ENCODE data around the gene SV2A.

SV2A gene

DNA sequence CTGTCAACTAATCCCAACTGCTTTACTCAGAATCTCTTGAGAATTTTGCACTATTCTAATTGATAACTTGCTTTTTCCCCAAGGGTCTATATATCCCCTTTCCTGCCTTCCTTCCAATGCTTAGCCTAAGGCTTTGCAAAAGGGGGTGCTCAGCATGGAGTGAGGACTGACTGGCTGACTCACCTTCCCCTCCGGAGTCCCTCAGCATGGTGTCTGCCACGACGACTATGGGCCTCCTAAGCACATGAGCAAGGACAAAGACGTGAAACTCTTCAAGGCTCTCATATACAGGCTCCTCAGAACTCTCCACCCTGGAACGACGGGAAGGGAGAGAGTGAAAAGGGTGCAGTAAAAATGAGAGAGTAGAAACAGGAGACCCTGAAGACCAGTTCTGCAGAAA, 32.3 kb upstream of the SV2A start:
- H2AFZ ChIP-seq (ENCODE audit: low read depth, low read length) = no peak overlapping the region
- no peak overlapping the region for H3K18ac ChIP-seq (ENCODE audit: low read depth in 1 of 2, low read length in 2 of 2)
- no peak overlapping the region for H2BK15ac ChIP-seq (ENCODE audit: low read depth, poor library complexity, severe bottlenecking)
- no peak overlapping the region for H4K91ac ChIP-seq (ENCODE audit: low read length)
- no peak overlapping the region for H4K8ac ChIP-seq (ENCODE audit: low read length)
- no peak overlapping the region for H2BK5ac ChIP-seq (ENCODE audit: low read depth, low read length, poor library complexity, severe bottlenecking)
- H3K23ac ChIP-seq (ENCODE audit: low read length in 2 of 2) = no peak overlapping the region
- DNase-seq = no peak
- no peak overlapping the region for H3K27ac ChIP-seq (ENCODE audit: low read length, poor library complexity, severe bottlenecking)
- no peaks in the 10 kb centered on the region for H3K9me3 ChIP-seq (ENCODE audit: control insufficient read depth, low read length)
- H3K79me1 ChIP-seq (replicated peaks; ENCODE audit: low read length, poor library complexity, severe bottlenecking) = peaks cover 4% of the 10 kb centered on the region
- H3K36me3 ChIP-seq (ENCODE audit: control insufficient read depth in 1 of 2, insufficient read depth in 2 of 2, low read depth in 1 of 2, low read length in 2 of 2) = peaks cover 25 to 55% of the 10 kb centered on the region in 2 experiments
- no peaks in the 10 kb centered on the region for H3K27me3 ChIP-seq (ENCODE audit: control insufficient read depth in 1 of 2, insufficient read depth in 1 of 2, low read length in 2 of 2)
- H3K4me2 ChIP-seq (ENCODE audit: low read length, poor library complexity, severe bottlenecking) = no peak overlapping the region
- H3K9ac ChIP-seq (ENCODE audit: low read length) = no peak overlapping the region
- H3K4me1 ChIP-seq (ENCODE audit: control insufficient read depth, insufficient read depth, low read depth, low read length) = peaks cover 1% of the 10 kb centered on the region
- H3K4ac ChIP-seq (ENCODE audit: low read depth in 1 of 2, low read length in 2 of 2) = no peak overlapping the region
- no peak overlapping the region for H3K4me3 ChIP-seq (ENCODE audit: insufficient read depth in 1 of 2, low read depth in 1 of 2, low read length in 2 of 2)
- no peak overlapping the region for H2BK120ac ChIP-seq (ENCODE audit: low read depth, low read length)
- WGBS = 95% methylated on average over 3 of the region's 6 CpGs
- H2AK5ac ChIP-seq (ENCODE audit: low read length, severe bottlenecking) = no peak overlapping the region
- H2BK12ac ChIP-seq (ENCODE audit: low read length in 2 of 2) = no peak overlapping the region
- no peak overlapping the region for H3K14ac ChIP-seq (ENCODE audit: low read length in 2 of 2)

DNA sequence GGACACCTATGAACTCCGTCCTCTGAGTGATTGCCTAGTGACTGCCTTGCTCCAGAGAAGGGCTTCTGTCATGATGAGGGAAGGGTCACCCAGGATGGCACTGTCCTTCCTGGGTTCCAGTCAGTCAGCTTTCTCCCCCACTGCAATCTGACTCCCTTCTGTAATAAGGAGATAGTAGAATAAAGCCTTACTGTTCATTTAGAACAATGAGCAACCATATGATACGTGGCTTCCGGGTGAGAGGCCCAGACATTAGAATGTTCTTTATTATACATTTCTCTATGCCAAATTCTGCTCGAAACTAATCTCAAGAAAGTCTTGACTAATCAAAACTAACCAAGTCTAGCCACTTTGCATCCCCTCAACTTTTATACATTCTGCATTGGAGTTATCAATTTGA, 27.6 kb upstream of the SV2A start:
- Histone ChIP-seq H3K27ac (ENCODE audit: low read length, poor library complexity, severe bottlenecking) (no peak overlapping the region), H2BK120ac (ENCODE audit: low read depth, low read length) (no peak overlapping the region), H3K9me3 (ENCODE audit: control insufficient read depth, low read length) (no peaks in the 10 kb centered on the region), H2BK5ac (ENCODE audit: low read depth, low read length, poor library complexity, severe bottlenecking) (no peak overlapping the region), H3K23ac (ENCODE audit: low read length in 2 of 2) (no peak overlapping the region), H3K4me1 (ENCODE audit: control insufficient read depth, insufficient read depth, low read depth, low read length) (peaks cover 1% of the 10 kb centered on the region), H3K14ac (ENCODE audit: low read length in 2 of 2) (no peak overlapping the region), H3K9ac (ENCODE audit: low read length) (no peak overlapping the region), H2BK12ac (ENCODE audit: low read length in 2 of 2) (no peak overlapping the region), H3K4me2 (ENCODE audit: low read length, poor library complexity, severe bottlenecking) (no peak overlapping the region), H2AFZ (ENCODE audit: low read depth, low read length) (no peak overlapping the region), H3K27me3 (ENCODE audit: control insufficient read depth in 1 of 2, insufficient read depth in 1 of 2, low read length in 2 of 2) (no peaks in the 10 kb centered on the region), H4K91ac (ENCODE audit: low read length) (no peak overlapping the region), H3K4ac (ENCODE audit: low read depth in 1 of 2, low read length in 2 of 2) (no peak overlapping the region), H2BK15ac (ENCODE audit: low read depth, poor library complexity, severe bottlenecking) (no peak overlapping the region), H3K4me3 (ENCODE audit: insufficient read depth in 1 of 2, low read depth in 1 of 2, low read length in 2 of 2) (no peak overlapping the region), H3K79me1 (replicated peaks; ENCODE audit: low read length, poor library complexity, severe bottlenecking) (peaks cover 30% of the 10 kb centered on the region), H3K18ac (ENCODE audit: low read depth in 1 of 2, low read length in 2 of 2) (no peak overlapping the region), H4K8ac (ENCODE audit: low read length) (no peak overlapping the region), H2AK5ac (ENCODE audit: low read length, severe bottlenecking) (no peak overlapping the region), H3K36me3 (ENCODE audit: control insufficient read depth in 1 of 2, insufficient read depth in 2 of 2, low read depth in 1 of 2, low read length in 2 of 2) (peaks cover 42 to 61% of the 10 kb centered on the region in 2 experiments)
- DNase-seq = no peak
- 97% methylated on average over 4 of the region's 4 CpGs for WGBS

- Histone ChIP-seq H2BK12ac (ENCODE audit: low read length in 2 of 2) (no peak overlapping the region), H3K14ac (ENCODE audit: low read length in 2 of 2) (no peak overlapping the region), H3K27me3 (ENCODE audit: control insufficient read depth in 1 of 2, insufficient read depth in 1 of 2, low read length in 2 of 2) (no peaks in the 10 kb centered on the region), H3K27ac (ENCODE audit: low read length, poor library complexity, severe bottlenecking) (no peak overlapping the region), H2BK5ac (ENCODE audit: low read depth, low read length, poor library complexity, severe bottlenecking) (no peak overlapping the region), H3K4me2 (ENCODE audit: low read length, poor library complexity, severe bottlenecking) (no peak overlapping the region), H3K9me3 (ENCODE audit: control insufficient read depth, low read length) (no peaks in the 10 kb centered on the region), H3K4me1 (ENCODE audit: control insufficient read depth, insufficient read depth, low read depth, low read length) (peaks cover 7% of the 10 kb centered on the region), H3K79me1 (replicated peaks; ENCODE audit: low read length, poor library complexity, severe bottlenecking) (peaks cover 29% of the 10 kb centered on the region), H3K4ac (ENCODE audit: low read depth in 1 of 2, low read length in 2 of 2) (no peak overlapping the region), H3K4me3 (ENCODE audit: insufficient read depth in 1 of 2, low read depth in 1 of 2, low read length in 2 of 2) (no peak overlapping the region), H3K18ac (ENCODE audit: low read depth in 1 of 2, low read length in 2 of 2) (no peak overlapping the region), H2AFZ (ENCODE audit: low read depth, low read length) (no peak overlapping the region), H3K36me3 (ENCODE audit: control insufficient read depth in 1 of 2, insufficient read depth in 2 of 2, low read depth in 1 of 2, low read length in 2 of 2) (peaks cover 28 to 39% of the 10 kb centered on the region in 2 experiments), H2BK120ac (ENCODE audit: low read depth, low read length) (no peak overlapping the region), H4K91ac (ENCODE audit: low read length) (no peak overlapping the region), H3K23ac (ENCODE audit: low read length in 2 of 2) (no peak overlapping the region), H2BK15ac (ENCODE audit: low read depth, poor library complexity, severe bottlenecking) (no peak overlapping the region), H4K8ac (ENCODE audit: low read length) (no peak overlapping the region), H2AK5ac (ENCODE audit: low read length, severe bottlenecking) (no peak overlapping the region), H3K9ac (ENCODE audit: low read length) (peak overlapping the region; percentile 5)
- 38% methylated on average over 1 of the region's 3 CpGs for WGBS
- no peak for DNase-seq
These were observed 25.2 kb upstream of the SV2A start for GRCh38 chr1:149942885-149943284.

DNA sequence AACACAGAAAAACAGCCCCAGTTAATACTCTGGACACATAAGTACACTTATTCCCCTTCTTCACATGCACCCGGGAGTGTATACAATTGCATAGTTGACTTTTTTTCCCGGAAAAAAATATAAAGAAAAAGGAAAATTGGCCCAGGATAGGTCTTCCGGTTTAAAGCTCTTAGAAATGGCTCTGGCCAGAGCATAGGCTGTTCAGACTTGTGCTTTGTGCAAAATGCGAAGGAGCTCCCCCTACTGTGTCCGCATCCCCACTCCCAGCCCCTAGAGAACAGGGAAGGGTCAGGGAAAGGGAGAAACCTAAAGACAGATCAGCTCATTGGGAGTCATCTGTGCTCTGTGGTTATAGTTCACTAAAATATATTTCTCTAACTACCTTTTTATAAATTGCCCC, 24.6 kb upstream of the SV2A start:
- H4K8ac ChIP-seq (ENCODE audit: low read length) = no peak overlapping the region
- no peaks in the 10 kb centered on the region for H3K9me3 ChIP-seq (ENCODE audit: control insufficient read depth, low read length)
- H3K9ac ChIP-seq (ENCODE audit: low read length) = no peak overlapping the region
- H2BK15ac ChIP-seq (ENCODE audit: low read depth, poor library complexity, severe bottlenecking) = no peak overlapping the region
- H3K4me3 ChIP-seq (ENCODE audit: insufficient read depth in 1 of 2, low read depth in 1 of 2, low read length in 2 of 2) = no peak overlapping the region
- peaks cover 28 to 32% of the 10 kb centered on the region in 2 experiments for H3K36me3 ChIP-seq (ENCODE audit: control insufficient read depth in 1 of 2, insufficient read depth in 2 of 2, low read depth in 1 of 2, low read length in 2 of 2)
- no peak overlapping the region for H3K27ac ChIP-seq (ENCODE audit: low read length, poor library complexity, severe bottlenecking)
- H2BK12ac ChIP-seq (ENCODE audit: low read length in 2 of 2) = no peak overlapping the region
- H4K91ac ChIP-seq (ENCODE audit: low read length) = no peak overlapping the region
- 79% methylated on average over 4 of the region's 5 CpGs for WGBS
- H3K14ac ChIP-seq (ENCODE audit: low read length in 2 of 2) = no peak overlapping the region
- H3K4me2 ChIP-seq (ENCODE audit: low read length, poor library complexity, severe bottlenecking) = no peak overlapping the region
- H3K27me3 ChIP-seq (ENCODE audit: control insufficient read depth in 1 of 2, insufficient read depth in 1 of 2, low read length in 2 of 2) = no peaks in the 10 kb centered on the region
- no peak overlapping the region for H3K4ac ChIP-seq (ENCODE audit: low read depth in 1 of 2, low read length in 2 of 2)
- no peak overlapping the region for H2BK120ac ChIP-seq (ENCODE audit: low read depth, low read length)
- H3K79me1 ChIP-seq (replicated peaks; ENCODE audit: low read length, poor library complexity, severe bottlenecking) = peaks cover 29% of the 10 kb centered on the region
- DNase-seq = peak; percentile 57
- H3K4me1 ChIP-seq (ENCODE audit: control insufficient read depth, insufficient read depth, low read depth, low read length) = peaks cover 9% of the 10 kb centered on the region
- no peak overlapping the region for H2AK5ac ChIP-seq (ENCODE audit: low read length, severe bottlenecking)
- H2AFZ ChIP-seq (ENCODE audit: low read depth, low read length) = no peak overlapping the region
- H3K18ac ChIP-seq (ENCODE audit: low read depth in 1 of 2, low read length in 2 of 2) = no peak overlapping the region
- no peak overlapping the region for H3K23ac ChIP-seq (ENCODE audit: low read length in 2 of 2)
- no peak overlapping the region for H2BK5ac ChIP-seq (ENCODE audit: low read depth, low read length, poor library complexity, severe bottlenecking)
